HG02642 (cell line): Measurements from ENCODE around the gene VDR.
"Not testable (repeated sequence)": the region's sequence is repeated elsewhere in the genome, so short reads cannot be mapped to it uniquely, and the experiment has no call there.

ENCODE experiments used
- ATAC-seq: cut with Tn5 transposase; IDR thresholded peaks from one replicate; pipeline ENCODE4 v1.9.1; 2021; ENCODE audit warnings: mild to moderate bottlenecking; ENCODE audit not compliant: unreplicated experiment, poor library complexity

VDR gene

DNA sequence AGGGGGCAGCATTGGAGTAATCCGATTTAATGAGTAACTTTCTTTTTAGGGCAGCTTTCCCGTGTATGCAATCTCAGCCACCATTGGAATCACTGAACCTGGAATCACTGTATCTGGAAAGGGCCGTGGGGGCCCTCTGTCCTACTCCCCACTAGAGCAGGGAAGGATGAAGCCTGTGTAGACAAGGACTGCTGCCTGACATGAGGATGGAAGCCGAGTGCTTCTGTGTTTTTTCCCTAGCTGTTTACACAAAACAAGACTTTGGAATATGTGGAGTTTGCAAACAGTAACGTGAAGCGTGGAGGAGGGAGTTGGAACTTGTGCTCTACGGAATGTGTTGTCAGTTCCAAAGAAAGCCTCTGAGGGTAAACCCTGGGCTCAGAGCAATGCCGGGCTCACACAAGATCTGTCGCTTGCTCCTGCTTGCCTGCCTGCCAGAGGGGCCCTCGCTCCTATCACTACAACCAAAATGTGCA lies 52.7 kb downstream of the VDR start:
- ATAC-seq = no peak

DNA sequence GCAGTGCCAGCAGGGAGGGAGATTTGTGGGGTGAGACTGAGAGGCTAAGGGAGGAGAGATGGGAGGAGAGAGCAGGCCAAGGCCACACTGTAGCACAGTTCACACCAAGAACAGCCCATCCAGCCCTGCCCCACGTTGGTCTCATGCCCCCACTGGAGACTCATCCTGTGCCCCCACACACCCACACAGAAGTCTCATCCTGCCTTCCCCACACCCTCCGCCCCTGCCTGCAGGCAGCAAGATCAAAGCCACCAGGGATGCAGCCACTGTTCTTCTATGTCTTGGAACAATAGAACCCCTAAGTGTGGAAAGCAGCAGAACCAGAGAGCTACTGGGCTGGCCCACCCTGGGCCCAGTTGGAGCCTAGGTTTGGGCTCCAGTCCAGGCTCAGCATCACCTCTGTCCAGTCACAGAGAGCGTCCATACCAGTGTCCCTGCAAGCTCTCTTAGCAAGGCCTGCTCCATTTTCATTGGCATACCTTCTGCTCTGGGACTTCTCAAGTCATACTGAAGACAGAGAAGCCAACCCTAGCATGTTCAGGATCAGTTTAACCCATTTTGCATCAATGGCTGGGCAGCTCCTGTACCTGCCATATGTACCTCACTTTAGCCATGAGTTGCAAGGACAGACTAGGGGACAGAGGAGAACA lies 53.4 kb downstream of the VDR start:
- no peak for ATAC-seq

DNA sequence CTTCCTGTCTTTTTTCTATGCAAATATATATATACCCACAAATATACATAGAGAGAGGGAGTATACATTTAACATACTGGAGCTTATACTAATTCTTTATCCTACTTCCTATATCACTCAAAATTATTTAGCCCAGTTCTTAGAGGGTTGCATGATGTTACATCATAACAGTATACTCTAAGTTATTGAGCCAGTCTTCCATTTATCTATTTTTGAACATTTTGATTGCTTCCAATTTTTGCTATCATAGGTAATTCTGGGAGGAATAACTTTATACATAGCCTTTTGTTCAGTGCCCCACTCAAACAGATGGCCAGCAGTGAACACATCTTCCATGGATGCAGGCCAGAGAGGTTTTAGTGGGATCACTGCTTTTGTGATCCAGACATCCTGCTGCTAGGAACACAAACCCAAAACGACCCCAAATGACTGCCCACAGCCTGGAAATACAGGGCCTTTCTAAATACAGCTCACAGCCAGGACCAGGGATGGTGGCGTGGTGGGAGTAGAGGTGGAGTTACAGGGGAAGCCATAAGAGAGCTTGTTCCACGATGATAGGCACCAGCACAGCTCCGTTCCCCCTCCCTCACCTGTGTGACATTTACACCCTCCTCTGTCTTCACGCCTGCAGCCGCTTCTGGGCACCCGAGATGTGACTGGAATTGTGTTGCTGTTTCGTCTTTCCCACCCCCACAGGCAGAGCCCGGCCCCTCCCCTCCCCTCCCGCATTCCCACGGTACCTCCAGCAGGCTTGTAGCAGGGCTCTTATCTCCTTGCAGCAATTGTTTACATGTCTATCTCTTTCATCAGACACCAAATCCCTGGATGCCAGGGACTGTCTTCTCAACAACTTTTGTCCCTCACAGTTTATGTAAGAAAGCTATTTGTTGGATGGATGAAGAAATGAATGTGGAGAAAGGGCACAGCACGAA lies 54.4 kb downstream of the VDR start:
- ATAC-seq = no peak

DNA sequence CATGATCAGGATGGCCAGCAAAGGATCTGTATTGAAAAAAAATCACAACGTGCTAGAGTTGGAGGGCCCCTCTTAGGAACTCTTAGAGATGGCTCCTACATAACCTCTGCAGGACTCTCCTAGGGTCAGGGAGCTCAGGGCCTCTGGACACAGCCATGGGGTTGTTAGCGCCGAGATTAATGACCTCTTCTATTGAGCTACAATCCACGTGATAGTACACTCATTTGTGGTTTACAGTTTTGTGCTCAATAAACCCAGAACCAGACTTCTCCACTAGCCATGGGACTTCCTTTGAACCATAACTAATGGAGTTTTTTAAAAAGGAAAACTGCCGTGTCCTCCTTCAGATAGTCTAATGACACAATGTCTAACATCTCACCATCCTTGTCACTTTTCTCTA lies 55.5 kb downstream of the VDR start:
- ATAC-seq = no peak

DNA sequence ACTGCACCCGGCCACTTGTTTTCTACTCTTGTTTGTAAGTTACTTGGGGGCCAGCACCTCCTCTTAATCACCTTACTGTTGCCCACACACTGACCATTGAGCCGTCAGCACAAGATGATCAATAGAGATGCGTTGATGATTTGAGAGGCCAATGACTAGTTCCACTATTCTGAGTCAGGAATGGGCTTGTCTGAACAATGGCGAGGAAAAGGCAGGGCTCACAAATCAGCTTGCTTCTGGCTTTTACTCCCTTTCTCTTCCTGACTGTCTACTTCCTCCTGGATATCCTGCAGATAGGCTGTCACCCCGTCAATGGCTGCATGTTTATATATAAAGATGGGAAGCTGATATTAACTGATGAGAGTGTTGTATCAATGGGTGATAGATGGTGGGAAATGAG lies 55.9 kb downstream of the VDR start:
- no peak for ATAC-seq

DNA sequence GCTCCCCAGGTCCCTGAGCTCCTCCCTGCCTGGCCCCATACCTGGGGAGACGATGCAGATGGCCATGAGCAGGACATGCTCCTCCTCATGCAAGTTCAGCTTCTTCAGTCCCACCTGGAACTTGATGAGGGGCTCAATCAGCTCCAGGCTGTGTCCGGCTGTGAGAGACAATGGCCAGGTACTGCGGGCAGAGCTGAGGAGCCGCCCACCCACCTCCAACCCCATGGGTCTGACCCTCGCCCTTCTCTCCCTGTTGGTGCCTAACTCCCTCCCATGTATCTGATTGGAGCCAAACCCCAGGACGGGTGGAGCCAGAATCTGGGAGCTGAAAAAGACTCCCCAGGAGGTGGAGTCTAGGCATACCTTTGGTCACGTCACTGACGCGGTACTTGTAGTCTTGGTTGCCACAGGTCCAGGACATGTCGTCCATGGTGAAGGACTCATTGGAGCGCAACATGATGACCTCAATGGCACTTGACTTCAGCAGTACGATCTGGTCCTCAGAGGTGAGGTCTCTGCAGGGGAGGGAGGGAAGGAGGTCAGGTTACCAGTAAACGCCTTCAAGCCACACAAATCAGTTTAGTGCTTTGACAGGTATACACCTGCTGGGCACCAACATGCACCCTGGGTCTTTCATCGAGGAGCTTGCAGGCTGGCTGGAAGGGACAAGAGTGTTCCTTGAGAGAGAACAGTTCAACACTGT lies 58.3 kb downstream of the VDR start:
- ATAC-seq = no peak

DNA sequence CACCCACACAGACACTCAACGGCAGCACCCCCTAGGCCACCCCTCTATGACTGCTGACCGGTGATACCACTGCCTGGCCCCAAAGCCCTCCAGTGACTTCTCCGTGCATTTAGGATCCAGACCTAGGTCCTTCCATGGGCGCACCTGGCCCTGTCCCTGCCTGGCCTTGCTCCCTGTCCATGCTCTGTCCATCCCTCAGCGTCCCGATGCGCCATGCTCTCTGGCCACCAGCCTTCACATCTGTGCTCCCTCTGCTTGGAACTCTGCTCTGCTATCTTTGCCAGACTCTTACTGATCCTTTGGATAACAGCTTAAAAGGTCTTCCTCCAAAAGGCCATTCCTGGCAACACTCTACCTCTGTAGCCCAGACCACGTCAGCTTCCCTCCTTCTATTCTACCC lies 59.7 kb downstream of the VDR start:
- ATAC-seq = no peak

- no peak for ATAC-seq
These were observed 60.4 kb downstream of the VDR start for GRCh38 chr12:47844264-47845019.

DNA sequence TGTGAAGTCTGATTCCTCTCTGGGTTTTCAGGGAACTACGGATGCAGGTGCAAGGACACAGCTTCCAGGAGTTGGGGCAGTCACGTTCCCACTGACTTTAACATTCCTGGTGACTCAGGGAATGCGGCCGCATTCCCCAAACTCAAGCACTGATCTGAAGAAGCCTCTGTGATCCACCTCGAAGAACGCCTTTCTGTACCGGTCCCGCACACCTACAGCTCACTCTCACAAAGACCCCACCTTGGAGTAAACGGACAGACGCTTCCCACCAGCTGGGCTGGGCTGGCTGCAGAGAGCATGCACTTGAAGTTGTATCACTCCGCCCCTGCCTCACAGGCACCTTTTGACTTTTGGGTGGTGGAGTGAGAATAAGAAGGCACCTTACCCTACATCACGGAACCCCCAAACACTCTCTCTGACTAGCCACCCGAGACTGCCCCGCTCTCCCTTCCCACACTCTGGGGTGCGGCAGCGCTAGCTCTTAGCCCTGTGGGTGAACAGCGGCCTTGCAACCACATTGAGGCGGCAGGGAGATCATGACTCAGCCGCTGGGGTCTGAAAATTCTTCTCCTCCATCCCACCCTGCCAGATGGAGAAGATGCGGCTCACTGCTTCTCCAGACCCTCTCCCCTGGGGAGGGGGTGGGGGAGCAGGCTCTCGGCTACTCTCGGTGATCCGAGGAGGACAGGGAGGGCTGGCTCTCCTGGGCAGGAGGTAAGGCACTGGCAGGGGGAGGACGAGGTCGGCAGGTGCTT lies 61.4 kb downstream of the VDR start:
- no peak for ATAC-seq

- not testable (repeated sequence) for ATAC-seq
These were observed 62.3 kb downstream of the VDR start for GRCh38 chr12:47842543-47842942.

DNA sequence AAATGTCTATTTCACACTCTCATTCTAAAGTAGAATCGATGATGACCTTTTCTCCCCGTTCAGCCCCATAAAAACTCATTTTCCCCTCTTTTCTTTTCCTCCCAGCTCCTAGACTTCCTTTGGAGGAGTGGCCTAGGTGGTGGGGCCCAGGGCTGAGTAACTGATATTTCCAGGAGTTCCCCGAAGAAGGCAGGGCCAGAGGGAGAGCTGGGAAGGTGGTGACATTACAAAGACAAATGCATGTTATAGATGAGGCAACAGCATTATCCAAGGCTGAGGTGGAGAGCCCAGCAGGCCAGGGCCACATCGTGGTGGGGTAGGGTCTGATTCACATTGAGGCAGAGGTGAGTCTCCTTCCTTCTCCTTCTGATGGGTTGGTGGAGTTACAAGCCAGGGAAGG lies 62.9 kb downstream of the VDR start:
- no peak for ATAC-seq

GRCh38 chr12:47841501-47841900 lies 63.3 kb downstream of the VDR start:
- no peak for ATAC-seq

DNA sequence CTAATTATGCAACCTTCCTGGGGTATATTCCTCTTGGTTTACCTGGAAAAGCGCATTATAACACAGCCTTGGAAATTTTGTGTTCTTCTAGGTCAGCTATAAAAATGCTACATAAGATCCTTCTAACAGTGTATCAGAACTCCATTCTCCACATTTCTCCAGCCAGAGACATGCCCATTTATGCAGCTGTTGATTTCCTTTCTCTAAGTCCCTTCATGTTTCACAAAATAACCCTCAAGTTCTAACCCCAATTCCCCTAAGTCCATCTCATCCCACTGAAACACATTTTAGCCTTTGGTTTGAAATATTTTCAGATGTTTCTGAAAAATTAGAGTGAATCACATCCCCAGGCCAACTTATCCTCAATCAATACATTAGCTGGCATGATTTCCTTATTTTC lies 64.2 kb downstream of the VDR start:
- no peak for ATAC-seq

GRCh38 chr12:47839214-47839876 lies 65.4 kb downstream of the VDR start:
- no peak for ATAC-seq

DNA sequence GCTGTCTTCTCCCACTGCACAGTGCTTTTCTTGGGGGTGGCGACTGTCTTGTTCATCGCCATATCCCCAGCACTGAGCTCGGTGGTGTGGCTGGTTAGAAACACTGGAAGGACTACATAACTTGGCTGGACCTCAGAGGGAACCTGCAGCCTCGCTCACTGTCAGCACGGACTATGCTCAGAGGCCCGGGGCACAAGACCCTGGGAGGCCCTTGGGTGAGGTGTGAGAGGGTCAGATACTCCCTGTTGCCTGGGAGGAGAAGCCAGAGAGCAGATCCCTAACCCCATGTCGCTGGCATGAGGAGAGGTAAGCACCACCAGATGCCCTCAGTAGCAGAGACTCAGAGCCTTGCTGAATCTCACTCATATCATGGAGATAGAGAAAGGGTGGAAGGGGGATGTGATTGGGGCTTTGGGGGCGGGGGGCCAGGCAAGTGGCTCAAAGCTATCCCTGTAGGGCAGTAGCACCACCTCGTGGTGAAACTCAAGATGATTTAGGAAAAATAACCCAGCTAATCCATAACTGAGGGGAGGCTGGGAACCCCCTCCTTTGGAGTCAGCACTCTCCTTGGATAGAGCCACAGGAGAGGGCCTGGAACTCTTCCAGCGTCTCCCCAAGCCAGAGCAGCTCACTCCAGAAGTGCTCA lies 66.4 kb downstream of the VDR start:
- no peak for ATAC-seq

DNA sequence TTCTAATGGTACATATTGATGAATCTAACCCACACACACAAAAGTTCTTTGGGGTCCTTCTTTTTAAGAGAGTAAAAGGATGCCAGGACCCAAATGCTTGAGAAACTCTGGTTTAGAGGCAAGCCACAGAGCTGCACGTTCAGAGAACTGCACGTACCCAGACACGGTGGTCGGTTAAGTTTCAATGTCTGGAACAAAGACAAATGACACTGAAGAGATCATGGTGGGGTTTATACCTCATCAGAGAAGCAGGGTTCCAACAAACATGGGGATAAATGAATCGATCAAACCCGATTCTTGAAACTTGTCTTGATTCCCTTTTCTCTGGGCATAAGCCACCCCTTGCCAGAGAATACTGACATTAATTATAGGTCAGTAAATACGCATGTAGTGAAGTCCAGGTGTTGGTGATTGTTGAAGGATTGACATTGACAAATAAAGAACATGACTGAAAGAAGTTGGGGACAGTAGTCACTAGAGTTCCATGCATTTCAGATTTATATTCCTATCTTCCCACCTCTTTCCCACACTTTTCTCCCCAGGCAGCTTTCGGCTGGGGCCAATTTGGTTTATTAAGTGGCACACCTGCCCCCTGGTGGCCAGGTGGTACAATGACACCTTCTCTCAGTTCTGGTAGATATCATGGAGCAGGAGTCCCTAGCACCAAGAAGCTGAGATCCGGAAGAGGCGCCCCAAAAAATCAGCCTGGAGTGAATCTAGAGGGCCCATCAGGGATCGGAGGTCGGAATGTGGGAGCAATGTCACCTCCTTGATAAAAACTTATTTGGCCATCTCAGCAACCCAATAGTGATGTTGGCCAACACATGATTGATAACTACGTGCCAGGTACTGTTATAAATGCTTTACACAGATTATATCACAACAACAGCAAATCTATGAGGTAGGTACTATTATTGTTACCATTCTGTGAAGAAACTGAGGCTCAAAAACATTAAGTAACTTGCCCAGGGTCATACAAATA lies 67.3 kb downstream of the VDR start:
- no peak for ATAC-seq

GRCh38 chr12:47835831-47836155 lies 69.0 kb downstream of the VDR start:
- ATAC-seq = no peak
